Cerebellar cortex (tissue), 1 donor: ENCODE measurements around the gene NEIL1.
"Not testable (repeated sequence)": the region's sequence is repeated elsewhere in the genome, so short reads cannot be mapped to it uniquely, and the experiment has no call there.

ENCODE experiments used
- DNase-seq: peaks from one replicate; pipeline ENCODE4 v3.0.0-alpha.2; 2015; ENCODE audit warnings: low spot score

The NEIL1 gene

GRCh38 chr15:75333654-75334419, 13.0 kb upstream of the NEIL1 start:
- DNase-seq = not testable (repeated sequence)

GRCh38 chr15:75335313-75335704, 11.5 kb upstream of the NEIL1 start:
- no peak for DNase-seq

GRCh38 chr15:75335705-75336355, 11.0 kb upstream of the NEIL1 start, which contains the start of gene COMMD4:
Gene COMMD4, plus strand, starts transcription at chr15:75336063. Its CDS starts 27 bp downstream, at chr15:75336090.
- peak; percentile 96 for DNase-seq

- DNase-seq = no peak
Observed at GRCh38 chr15:75338661-75339240, 8.1 kb upstream of the NEIL1 start.

- DNase-seq = no peak
Observed at GRCh38 chr15:75339531-75340240, 7.2 kb upstream of the NEIL1 start.

- no peak for DNase-seq
Observed at GRCh38 chr15:75342221-75342620, 4.6 kb upstream of the NEIL1 start.

- DNase-seq = not testable (repeated sequence)
Observed at GRCh38 chr15:75343953-75344352, 2.9 kb upstream of the NEIL1 start.

- DNase-seq = peak; percentile 66
Observed at GRCh38 chr15:75347222-75348033, 589 bp downstream of the NEIL1 start.

- DNase-seq = no peak
Observed at GRCh38 chr15:75348034-75348561, 1.3 kb downstream of the NEIL1 start.

- peak; percentile 46 for DNase-seq
Observed at GRCh38 chr15:75348562-75349350, 1.9 kb downstream of the NEIL1 start.

- DNase-seq = not testable (repeated sequence)
Observed at GRCh38 chr15:75349351-75349669, 2.5 kb downstream of the NEIL1 start.

- no peak for DNase-seq
Observed at GRCh38 chr15:75349851-75350588, 3.2 kb downstream of the NEIL1 start.

- DNase-seq = no peak
Observed at GRCh38 chr15:75350601-75351361, 3.9 kb downstream of the NEIL1 start.

GRCh38 chr15:75352186-75353080, 5.6 kb downstream of the NEIL1 start:
- DNase-seq = no peak

- no peak for DNase-seq
Observed at GRCh38 chr15:75353604-75354003, 6.8 kb downstream of the NEIL1 start.

GRCh38 chr15:75354454-75354853, 7.6 kb downstream of the NEIL1 start:
- no peak for DNase-seq

GRCh38 chr15:75355369-75355768, 8.5 kb downstream of the NEIL1 start:
- no peak for DNase-seq

- DNase-seq = no peak
Observed at GRCh38 chr15:75356006-75356405, 9.2 kb downstream of the NEIL1 start.
